Esophagus squamous epithelium (tissue), 5 donors: Measurements from ENCODE around the gene MBD5. TPM values are rescaled to one million over a fixed set of nuclear protein-coding genes. Genes with fewer than 3 reads are reported as not detected.

ENCODE experiments used
- DNase-seq: peaks from one replicate; lab custom pipeline; 2025; lab: John Stamatoyannopoulos, UW
- H3K27ac ChIP-seq, 4 donors: fragments of 200-600 bp; sonication (generic); one replicate each; pipeline ENCODE4 v1.5.1; 2016 to 2019; ENCODE audit warnings: mild to moderate bottlenecking in 1 of 4
- H3K27me3 ChIP-seq, 4 donors: fragments of 200-600 bp; sonication (generic); 1 replicate in 3 of 4; 2 replicates in 1 of 4; pipeline versions ENCODE4 v1.5.1 to v1.6.0; 2017 to 2021; ENCODE audit warnings: antibody characterized with exemption in 1 of 4
- H3K36me3 ChIP-seq, 3 donors: fragments of 200-600 bp; sonication (generic); one replicate each; pipeline ENCODE4 v1.5.1; 2016 to 2019
- H3K4me1 ChIP-seq, 3 donors: fragments of 200-600 bp; sonication (generic); one replicate each; pipeline ENCODE4 v1.5.1; 2017 to 2019
- H3K4me3 ChIP-seq, 4 donors: fragments of 200-600 bp; sonication (generic); 1 replicate in 3 of 4; 2 replicates in 1 of 4; pipeline ENCODE4 v1.5.1; 2016 to 2019; ENCODE audit warnings: mild to moderate bottlenecking in 2 of 4, moderate library complexity in 1 of 4
- H3K9me3 ChIP-seq, 3 donors: fragments of 200-600 bp; sonication (generic); one replicate each; pipeline ENCODE4 v1.5.1; 2016 to 2019
- POLR2A ChIP-seq, 4 donors: fragments of 450-650 bp; IDR thresholded peaks; one replicate each; pipeline ENCODE4 v1.6.1; 2017; ENCODE audit warnings: antibody characterized with exemption in 4 of 4, mild to moderate bottlenecking in 4 of 4, moderate library complexity in 3 of 4
- WGBS, 2 donors: methylation state at CpG; one replicate each; pipeline ENCODE4 v1.1.5; 2018; 5-methylcytosine and 5-hydroxymethylcytosine counted together
- intact Hi-C: fragments of 100-400 bp; cut with DNase I; formaldehyde crosslinking; loops from one replicate; pipeline ENCODE4 v1.15.0; 2022
- total RNA-seq, 4 donors: library from RNA; depleted of rRNA; stranded (reverse); fragments of >200 nt; gene quantifications; one replicate each; pipeline ENCODE4 v1.1.0, GENCODE V29; 2016
- TF ChIP-seq, protein P1 (sequence below), 6 experiments: fragments of 450-650 bp in 4 of 6; fragments of 200-600 bp in 2 of 6; sonication (generic) in 2 of 6; IDR thresholded peaks; one replicate each; pipeline ENCODE4 v1.5.1; 2016 to 2019; ENCODE audit warnings: antibody characterized with exemption in 6 of 6, mild to moderate bottlenecking in 4 of 6, moderate library complexity in 4 of 6
- donor health status: DM: yes; HTN: yes; CAD: no.

The MBD5 gene
- total RNA-seq, 4 donors from 2014 or later = 11.8 to 23.8 (median 14.0) TPM

DNA sequence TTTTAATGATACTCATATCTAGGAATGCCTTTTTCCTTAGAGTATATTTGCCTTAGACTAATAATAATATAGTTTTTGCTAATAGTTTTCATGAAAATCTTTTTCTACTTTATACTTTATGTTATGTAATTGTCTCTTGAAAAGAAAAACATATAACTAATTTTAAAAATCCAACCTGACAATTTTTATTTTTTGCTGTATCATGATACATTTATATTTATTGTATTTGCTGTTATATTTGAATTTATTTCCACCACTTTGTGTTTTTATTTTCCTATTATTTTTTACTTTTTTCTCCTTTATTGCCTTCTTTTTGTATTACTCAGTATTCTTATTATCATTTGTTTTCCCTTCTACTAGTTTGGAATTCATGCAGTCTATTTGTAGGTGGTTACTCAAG is 85.4 kb downstream of the MBD5 start:
- intact Hi-C loops = no loop called here
- no peaks in the 10 kb centered on the region for H3K36me3 ChIP-seq
- no peaks in the 10 kb centered on the region for H3K4me1 ChIP-seq
- no peaks in the 10 kb centered on the region for H3K9me3 ChIP-seq
- DNase-seq = no peak
- TF ChIP-seq POLR2A (IDR thresholded peaks at IDR 0.05) = no peak
- TF ChIP-seq, protein P1, sequence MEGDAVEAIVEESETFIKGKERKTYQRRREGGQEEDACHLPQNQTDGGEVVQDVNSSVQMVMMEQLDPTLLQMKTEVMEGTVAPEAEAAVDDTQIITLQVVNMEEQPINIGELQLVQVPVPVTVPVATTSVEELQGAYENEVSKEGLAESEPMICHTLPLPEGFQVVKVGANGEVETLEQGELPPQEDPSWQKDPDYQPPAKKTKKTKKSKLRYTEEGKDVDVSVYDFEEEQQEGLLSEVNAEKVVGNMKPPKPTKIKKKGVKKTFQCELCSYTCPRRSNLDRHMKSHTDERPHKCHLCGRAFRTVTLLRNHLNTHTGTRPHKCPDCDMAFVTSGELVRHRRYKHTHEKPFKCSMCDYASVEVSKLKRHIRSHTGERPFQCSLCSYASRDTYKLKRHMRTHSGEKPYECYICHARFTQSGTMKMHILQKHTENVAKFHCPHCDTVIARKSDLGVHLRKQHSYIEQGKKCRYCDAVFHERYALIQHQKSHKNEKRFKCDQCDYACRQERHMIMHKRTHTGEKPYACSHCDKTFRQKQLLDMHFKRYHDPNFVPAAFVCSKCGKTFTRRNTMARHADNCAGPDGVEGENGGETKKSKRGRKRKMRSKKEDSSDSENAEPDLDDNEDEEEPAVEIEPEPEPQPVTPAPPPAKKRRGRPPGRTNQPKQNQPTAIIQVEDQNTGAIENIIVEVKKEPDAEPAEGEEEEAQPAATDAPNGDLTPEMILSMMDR (IDR thresholded peaks at IDR 0.05) = no peak
- no peak overlapping the region for H3K4me3 ChIP-seq
- no peaks in the 10 kb centered on the region for H3K27me3 ChIP-seq
- no peak overlapping the region for H3K27ac ChIP-seq

DNA sequence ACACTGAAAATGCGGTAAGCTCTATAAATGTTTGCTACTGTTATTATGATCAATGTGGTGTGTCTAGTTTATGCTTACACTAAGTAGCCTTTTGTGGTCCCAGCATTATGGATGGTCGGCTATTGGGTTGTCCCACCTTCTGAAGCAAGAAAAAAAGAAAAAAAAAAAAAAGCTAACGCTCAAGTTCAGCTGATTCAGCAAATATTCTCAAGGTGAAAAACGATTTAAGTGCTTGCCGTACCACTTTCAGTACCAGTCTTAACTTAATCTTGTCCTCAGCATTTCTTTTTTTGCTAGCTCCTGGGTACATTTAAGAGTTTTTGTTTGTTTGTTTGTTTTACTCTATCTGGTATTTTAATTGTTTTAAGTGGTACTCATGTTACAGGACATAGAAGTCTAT is 87.5 kb downstream of the MBD5 start:
- no peaks in the 10 kb centered on the region for H3K4me1 ChIP-seq
- no peaks in the 10 kb centered on the region for H3K9me3 ChIP-seq
- H3K27ac ChIP-seq = no peak overlapping the region
- H3K36me3 ChIP-seq = no peaks in the 10 kb centered on the region
- intact Hi-C loops = no loop called here
- H3K27me3 ChIP-seq = no peaks in the 10 kb centered on the region
- DNase-seq = no peak
- 91 to 100% methylated on average over 5 of the region's 5 CpGs for WGBS, 2 donors
- H3K4me3 ChIP-seq = no peak overlapping the region
- TF ChIP-seq, protein P1 (IDR thresholded peaks at IDR 0.05) = no peak
- TF ChIP-seq POLR2A (IDR thresholded peaks at IDR 0.05) = no peak

DNA sequence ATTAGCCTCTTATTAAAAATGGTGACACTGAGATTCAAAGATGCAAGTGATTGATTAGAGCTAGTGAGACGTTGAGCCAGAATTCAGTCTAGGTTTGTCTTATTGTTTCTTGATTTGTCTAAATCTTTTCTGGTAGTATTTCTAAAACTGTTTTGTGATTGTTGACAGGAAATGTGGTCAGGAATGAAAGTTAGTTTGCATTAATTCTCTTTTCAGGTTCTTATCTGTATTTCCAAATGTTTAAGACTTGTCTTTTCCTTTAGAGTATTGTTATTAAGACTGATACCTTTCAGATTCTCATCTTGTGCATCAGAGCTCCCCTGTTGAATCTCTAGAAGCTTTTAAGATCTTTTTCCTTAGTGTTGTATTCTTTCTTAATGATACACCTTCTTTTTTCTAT is 89.3 kb downstream of the MBD5 start:
- 66 to 78% methylated on average over 1 of the region's 1 CpG for WGBS, 2 donors
- H3K9me3 ChIP-seq = no peaks in the 10 kb centered on the region

DNA sequence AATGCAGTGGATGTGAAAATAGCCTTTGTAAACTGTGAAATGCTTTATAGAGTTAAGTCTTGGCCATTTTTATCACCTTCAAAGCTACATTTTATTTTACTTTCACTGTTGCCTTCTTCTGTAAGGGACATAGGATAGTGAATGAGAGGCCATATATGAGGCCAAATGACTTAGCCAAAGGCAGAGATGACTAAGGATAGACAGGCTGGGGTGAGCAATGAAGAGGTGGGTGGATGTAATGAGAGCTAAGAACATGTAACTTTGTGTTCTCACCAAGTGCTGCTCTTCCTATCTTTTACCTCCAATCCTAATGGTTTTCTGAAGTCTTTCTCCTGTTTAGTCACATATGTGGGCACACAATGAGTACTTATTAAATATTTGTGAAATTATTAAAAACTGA is 101.9 kb downstream of the MBD5 start:
- Histone ChIP-seq H3K27me3 (no peaks in the 10 kb centered on the region), H3K36me3 (no peaks in the 10 kb centered on the region), H3K4me3 (no peak overlapping the region), H3K27ac (no peak overlapping the region), H3K9me3 (no peaks in the 10 kb centered on the region), H3K4me1 (no peaks in the 10 kb centered on the region)
- TF ChIP-seq, protein P1 (IDR thresholded peaks at IDR 0.05) = no peak
- no peak for DNase-seq
- intact Hi-C loops = no loop called here

More for the DNA sequence above, 89.3 kb downstream of the MBD5 start:
- intact Hi-C loops = no loop called here
- no peaks in the 10 kb centered on the region for H3K4me1 ChIP-seq
- H3K36me3 ChIP-seq = no peaks in the 10 kb centered on the region
- DNase-seq = no peak
- H3K27ac ChIP-seq = no peak overlapping the region
- H3K4me3 ChIP-seq = no peak overlapping the region
- H3K27me3 ChIP-seq = no peaks in the 10 kb centered on the region
- TF ChIP-seq POLR2A (IDR thresholded peaks at IDR 0.05) = no peak
- TF ChIP-seq, protein P1 (IDR thresholded peaks at IDR 0.05) = no peak

DNA sequence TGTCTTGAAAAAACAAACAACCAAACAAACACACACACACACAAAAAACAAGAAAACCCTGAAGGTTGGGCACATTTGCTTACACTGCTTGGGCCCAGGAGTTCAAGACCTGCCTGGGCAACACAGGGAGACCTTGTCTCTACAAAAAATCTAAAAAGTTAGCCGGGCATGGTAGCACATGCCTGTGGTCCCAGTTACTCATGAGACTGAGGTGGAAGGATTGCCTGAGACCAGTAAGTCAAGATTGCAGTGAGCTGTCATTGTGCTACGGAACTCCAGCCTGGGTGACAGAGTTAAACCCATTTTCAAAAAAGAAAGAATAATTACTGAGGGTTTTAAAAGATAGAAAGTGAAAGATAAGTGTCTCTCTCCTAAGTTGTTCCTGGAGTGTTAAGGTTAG is 103.4 kb downstream of the MBD5 start:
- Histone ChIP-seq H3K9me3 (no peaks in the 10 kb centered on the region), H3K4me3 (no peak overlapping the region), H3K27me3 (no peaks in the 10 kb centered on the region), H3K27ac (no peak overlapping the region), H3K4me1 (no peaks in the 10 kb centered on the region), H3K36me3 (no peaks in the 10 kb centered on the region)
- TF ChIP-seq, protein P1 (IDR thresholded peaks at IDR 0.05) = no peak
- TF ChIP-seq POLR2A (IDR thresholded peaks at IDR 0.05) = no peak
- WGBS, 2 donors = 30 to 48% methylated on average over 2 of the region's 2 CpGs
- intact Hi-C loops = no loop called here
- no peak for DNase-seq
